WTC11 (cell line): ENCODE data around the gene CACNA1C. TPM values are rescaled to one million over a fixed set of nuclear protein-coding genes. Genes with fewer than 3 reads are reported as not detected.

Experiments used
- ATAC-seq: fragments of 200-7000 bp; cut with Tn5 transposase; 2 replicates; pipeline ENCODE4 v1.10.0; 2021; ENCODE audit warnings: mild to moderate bottlenecking, moderate library complexity
- CTCF ChIA-PET: fragments of 300-600 bp; sonication (Branson Sonifier 250); formaldehyde crosslinking; loops from one replicate; lab custom pipeline; 2021; ENCODE audit warnings: antibody characterized with exemption; lab: Charles Lee
- POLR2A ChIA-PET: fragments of 350-600 bp; sonication (Branson Sonifier 250); formaldehyde crosslinking; loops from one replicate; lab custom pipeline; 2021; ENCODE audit warnings: antibody characterized with exemption; lab: Charles Lee
- DNase-seq: peaks from one replicate; pipeline ENCODE4 v3.0.0; 2021; ENCODE audit warnings: low spot score
- H3K27ac Mint-ChIP-seq: 2 replicates; pipeline ENCODE4 v1.8.0; 2021; ENCODE audit warnings: mixed read lengths
- H3K27me3 Mint-ChIP-seq: 2 replicates; pipeline ENCODE4 v1.8.0; 2021; ENCODE audit warnings: low read depth, mild to moderate bottlenecking, moderate library complexity, mixed read lengths
- H3K36me3 Mint-ChIP-seq: 2 replicates; pipeline ENCODE4 v1.8.0; 2021; ENCODE audit warnings: mixed read lengths
- H3K4me1 Mint-ChIP-seq: 2 replicates; pipeline ENCODE4 v1.8.0; 2022; ENCODE audit warnings: mixed read lengths
- H3K4me3 Mint-ChIP-seq: 2 replicates; pipeline ENCODE4 v1.8.0; 2021; ENCODE audit warnings: mild to moderate bottlenecking, moderate library complexity, mixed read lengths
- H3K9me3 Mint-ChIP-seq: 2 replicates; pipeline ENCODE4 v1.8.0; 2021; ENCODE audit warnings: mixed read lengths
- CREM ChIP-seq: sonication (generic); formaldehyde crosslinking; IDR thresholded peaks from 2 replicates; pipeline ENCODE4 v1.8.1; 2022; ENCODE audit warnings: mild to moderate bottlenecking, missing genetic modification reagents, moderate library complexity
- ELF4 ChIP-seq: sonication (generic); formaldehyde crosslinking; IDR thresholded peaks from 2 replicates; pipeline ENCODE4 v1.8.1; 2022; ENCODE audit warnings: low read depth, mild to moderate bottlenecking, moderate library complexity, missing genetic modification reagents
- FOXJ3 ChIP-seq: sonication (generic); formaldehyde crosslinking; IDR thresholded peaks from 2 replicates; pipeline ENCODE4 v1.9.0; 2021; ENCODE audit warnings: missing genetic modification reagents, mild to moderate bottlenecking, borderline replicate concordance
- FOXP4 ChIP-seq: sonication (generic); formaldehyde crosslinking; IDR thresholded peaks from 2 replicates; pipeline ENCODE4 v1.8.0; 2022; ENCODE audit warnings: mild to moderate bottlenecking, missing genetic modification reagents
- GRHL2 ChIP-seq: fragments of 250-450 bp; sonication (Bioruptor Pico); IDR thresholded peaks from 2 replicates; pipeline ENCODE4 v1.8.0; 2022; ENCODE audit warnings: mild to moderate bottlenecking, moderate library complexity; ENCODE audit not compliant: insufficient replicate concordance, severe bottlenecking
- HMGA2 ChIP-seq: fragments of 250-450 bp; sonication (Bioruptor Pico); IDR thresholded peaks from 2 replicates; pipeline ENCODE4 v1.4.0; 2021; ENCODE audit warnings: mild to moderate bottlenecking, moderate library complexity
- JAZF1 ChIP-seq: fragments of 250-450 bp; sonication (Bioruptor Pico); IDR thresholded peaks from 2 replicates; pipeline ENCODE4 v1.9.0; 2021; ENCODE audit warnings: moderate library complexity, mild to moderate bottlenecking, inconsistent platforms
- JUN ChIP-seq: sonication (generic); formaldehyde crosslinking; IDR thresholded peaks from 2 replicates; pipeline ENCODE4 v1.8.0; 2023; ENCODE audit warnings: mild to moderate bottlenecking, missing genetic modification reagents
- MYBL2 ChIP-seq: sonication (generic); formaldehyde crosslinking; IDR thresholded peaks from 2 replicates; pipeline ENCODE4 v1.8.1; 2023; ENCODE audit warnings: mild to moderate bottlenecking, moderate library complexity, missing genetic modification reagents
- NFATC4 ChIP-seq: fragments of 250-450 bp; sonication (Bioruptor Pico); IDR thresholded peaks from 2 replicates; pipeline ENCODE4 v1.9.0; 2021; ENCODE audit warnings: mild to moderate bottlenecking
- NR2C2 ChIP-seq: sonication (generic); formaldehyde crosslinking; IDR thresholded peaks from 2 replicates; pipeline ENCODE4 v1.8.0; 2022; ENCODE audit warnings: mild to moderate bottlenecking, missing genetic modification reagents
- PRDM15 ChIP-seq: sonication (generic); formaldehyde crosslinking; IDR thresholded peaks from 2 replicates; pipeline ENCODE4 v1.8.0; 2022; ENCODE audit warnings: missing genetic modification reagents
- TCF7 ChIP-seq: sonication (generic); formaldehyde crosslinking; IDR thresholded peaks from 2 replicates; pipeline ENCODE4 v1.8.0; 2022; ENCODE audit warnings: mild to moderate bottlenecking, low read depth, missing genetic modification reagents, moderate library complexity
- TEAD1 ChIP-seq: sonication (generic); formaldehyde crosslinking; IDR thresholded peaks from 2 replicates; pipeline ENCODE4 v1.8.0; 2022; ENCODE audit warnings: mild to moderate bottlenecking, missing genetic modification reagents
- ZNF121 ChIP-seq: sonication (generic); formaldehyde crosslinking; IDR thresholded peaks from 2 replicates; pipeline ENCODE4 v1.8.0; 2023; ENCODE audit warnings: missing genetic modification reagents
- ZNF263 ChIP-seq: sonication (generic); formaldehyde crosslinking; IDR thresholded peaks from 2 replicates; pipeline ENCODE4 v1.8.1; 2022; ENCODE audit warnings: low read depth, mild to moderate bottlenecking, moderate library complexity, missing genetic modification reagents
- ZNF396 ChIP-seq: fragments of 250-450 bp; sonication (Bioruptor Pico); IDR thresholded peaks from 2 replicates; pipeline ENCODE4 v1.8.0; 2021; ENCODE audit warnings: mild to moderate bottlenecking, moderate library complexity, borderline replicate concordance
- total RNA-seq: library from RNA; stranded (reverse); gene quantifications from 3 replicates; pipeline ENCODE4 v1.2.3, GENCODE V29; 2021
- TF ChIP-seq, protein P1 (sequence below): fragments of 200-600 bp; IDR thresholded peaks from 2 replicates; pipeline ENCODE4 v1.8.0; 2022; ENCODE audit warnings: antibody characterized with exemption
- TF ChIP-seq, protein P2 (sequence below): fragments of 250-450 bp; sonication (Bioruptor Pico); IDR thresholded peaks from 2 replicates; pipeline ENCODE4 v1.9.0; 2021; ENCODE audit warnings: mild to moderate bottlenecking
- TF ChIP-seq, protein P3 (sequence below): sonication (generic); formaldehyde crosslinking; IDR thresholded peaks from 2 replicates; pipeline ENCODE4 v1.8.0; 2023; ENCODE audit warnings: mild to moderate bottlenecking, missing genetic modification reagents

CACNA1C gene
- total RNA-seq, 1 experiment from 2014 or later = 1.7 TPM

DNA sequence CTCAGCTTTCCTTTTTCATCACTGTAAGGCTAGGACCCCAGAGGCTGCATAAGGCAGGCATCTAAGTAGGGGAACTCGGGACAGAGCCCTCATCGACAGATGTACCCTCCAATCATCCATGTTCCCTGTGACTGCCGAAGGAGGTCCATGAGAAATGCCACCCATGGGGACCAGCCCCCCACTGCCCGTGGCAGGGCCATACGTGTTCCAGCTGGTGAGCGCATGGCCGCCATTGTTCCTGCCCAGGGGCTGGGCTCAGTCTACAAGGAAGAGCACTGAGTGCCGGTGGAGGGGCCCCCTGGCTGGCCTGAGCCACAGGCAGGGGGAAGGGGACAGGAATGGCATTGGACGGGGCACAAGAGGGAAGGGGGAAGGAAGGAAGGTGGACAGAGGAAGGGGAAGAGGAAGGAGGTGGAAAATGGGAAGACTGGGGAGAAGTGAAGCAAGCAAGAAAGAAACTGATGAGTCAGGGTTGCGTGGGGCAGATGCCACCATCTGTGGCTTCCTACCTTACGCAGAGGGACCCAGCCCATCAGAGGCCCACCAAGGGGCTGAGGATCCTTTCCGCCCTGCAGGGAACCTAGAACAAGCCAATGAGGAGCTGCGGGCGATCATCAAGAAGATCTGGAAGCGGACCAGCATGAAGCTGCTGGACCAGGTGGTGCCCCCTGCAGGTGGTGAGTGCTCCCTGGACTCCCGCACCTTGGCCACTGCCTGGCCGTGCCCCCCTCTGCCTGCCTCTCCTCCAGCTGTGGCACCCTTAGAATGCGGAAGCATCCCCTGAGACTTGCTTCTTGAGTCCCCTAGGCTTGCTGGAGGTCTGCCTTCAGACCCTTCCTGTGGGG is 621.4 kb downstream of the CACNA1C start:
- no peaks in the 10 kb centered on the region; the same call in 1 of the 2 replicates for H3K4me1 Mint-ChIP-seq
- ATAC-seq = peak; percentile 75
- no peaks in the 10 kb centered on the region for H3K36me3 Mint-ChIP-seq
- H3K27me3 Mint-ChIP-seq = no peaks in the 10 kb centered on the region
- H3K27ac Mint-ChIP-seq = no peak overlapping the region
- peak; percentile 61 for DNase-seq
- ChIA-PET CTCF (interaction anchor here (0.5 to 3.3 kb wide), 13 partner anchors 9 to 266 kb away, joined by 3 to 14 read pairs (median 3); no protein-coding TSS in a partner anchor), POLR2A (no interaction called here)
- TF ChIP-seq PRDM15 (CRISPR knock-in tag) (peak; percentile 97), ZNF263 (CRISPR knock-in tag) (peak; percentile 75; the same call in 1 of the 2 replicates), ELF4 (no peak)
- TF ChIP-seq, protein P1, sequence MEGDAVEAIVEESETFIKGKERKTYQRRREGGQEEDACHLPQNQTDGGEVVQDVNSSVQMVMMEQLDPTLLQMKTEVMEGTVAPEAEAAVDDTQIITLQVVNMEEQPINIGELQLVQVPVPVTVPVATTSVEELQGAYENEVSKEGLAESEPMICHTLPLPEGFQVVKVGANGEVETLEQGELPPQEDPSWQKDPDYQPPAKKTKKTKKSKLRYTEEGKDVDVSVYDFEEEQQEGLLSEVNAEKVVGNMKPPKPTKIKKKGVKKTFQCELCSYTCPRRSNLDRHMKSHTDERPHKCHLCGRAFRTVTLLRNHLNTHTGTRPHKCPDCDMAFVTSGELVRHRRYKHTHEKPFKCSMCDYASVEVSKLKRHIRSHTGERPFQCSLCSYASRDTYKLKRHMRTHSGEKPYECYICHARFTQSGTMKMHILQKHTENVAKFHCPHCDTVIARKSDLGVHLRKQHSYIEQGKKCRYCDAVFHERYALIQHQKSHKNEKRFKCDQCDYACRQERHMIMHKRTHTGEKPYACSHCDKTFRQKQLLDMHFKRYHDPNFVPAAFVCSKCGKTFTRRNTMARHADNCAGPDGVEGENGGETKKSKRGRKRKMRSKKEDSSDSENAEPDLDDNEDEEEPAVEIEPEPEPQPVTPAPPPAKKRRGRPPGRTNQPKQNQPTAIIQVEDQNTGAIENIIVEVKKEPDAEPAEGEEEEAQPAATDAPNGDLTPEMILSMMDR = peak; percentile 38; the same call in 1 of the 2 replicates
- no peak overlapping the region for H3K4me3 Mint-ChIP-seq
- H3K9me3 Mint-ChIP-seq = no peaks in the 10 kb centered on the region

DNA sequence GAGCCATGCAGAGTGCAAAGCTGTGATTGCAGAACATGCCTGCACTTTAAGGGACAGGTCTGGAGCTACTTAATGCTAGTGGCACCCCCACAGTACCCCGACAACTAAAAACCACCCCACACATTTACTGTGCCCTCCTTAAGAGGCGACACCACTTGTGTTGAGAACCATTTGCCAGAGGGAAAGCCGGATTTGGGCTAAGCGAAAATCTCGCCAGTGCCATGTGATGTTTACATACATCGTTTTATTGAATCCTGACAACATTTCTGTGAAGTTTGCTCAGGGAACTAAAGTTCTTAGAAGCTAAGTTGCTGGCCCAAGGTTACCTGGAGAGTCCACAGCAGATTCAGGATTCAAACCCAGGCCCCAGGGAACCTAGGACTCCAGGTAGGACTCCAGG is 623.0 kb downstream of the CACNA1C start:
- ATAC-seq (no peak), DNase-seq (no peak)
- no peak overlapping the region for H3K27ac Mint-ChIP-seq

More for the DNA sequence above, 623.0 kb downstream of the CACNA1C start:
- no peaks in the 10 kb centered on the region for H3K9me3 Mint-ChIP-seq
- CTCF ChIA-PET = interaction anchor here (1.4 kb wide), 1 partner anchor 51 kb away, joined by 4 read pairs; no protein-coding TSS in a partner anchor
- H3K4me3 Mint-ChIP-seq = no peak overlapping the region
- H3K4me1 Mint-ChIP-seq = no peaks in the 10 kb centered on the region; the same call in 1 of the 2 replicates
- H3K27me3 Mint-ChIP-seq = no peaks in the 10 kb centered on the region
- H3K36me3 Mint-ChIP-seq = no peaks in the 10 kb centered on the region
- TF ChIP-seq, protein P2, sequence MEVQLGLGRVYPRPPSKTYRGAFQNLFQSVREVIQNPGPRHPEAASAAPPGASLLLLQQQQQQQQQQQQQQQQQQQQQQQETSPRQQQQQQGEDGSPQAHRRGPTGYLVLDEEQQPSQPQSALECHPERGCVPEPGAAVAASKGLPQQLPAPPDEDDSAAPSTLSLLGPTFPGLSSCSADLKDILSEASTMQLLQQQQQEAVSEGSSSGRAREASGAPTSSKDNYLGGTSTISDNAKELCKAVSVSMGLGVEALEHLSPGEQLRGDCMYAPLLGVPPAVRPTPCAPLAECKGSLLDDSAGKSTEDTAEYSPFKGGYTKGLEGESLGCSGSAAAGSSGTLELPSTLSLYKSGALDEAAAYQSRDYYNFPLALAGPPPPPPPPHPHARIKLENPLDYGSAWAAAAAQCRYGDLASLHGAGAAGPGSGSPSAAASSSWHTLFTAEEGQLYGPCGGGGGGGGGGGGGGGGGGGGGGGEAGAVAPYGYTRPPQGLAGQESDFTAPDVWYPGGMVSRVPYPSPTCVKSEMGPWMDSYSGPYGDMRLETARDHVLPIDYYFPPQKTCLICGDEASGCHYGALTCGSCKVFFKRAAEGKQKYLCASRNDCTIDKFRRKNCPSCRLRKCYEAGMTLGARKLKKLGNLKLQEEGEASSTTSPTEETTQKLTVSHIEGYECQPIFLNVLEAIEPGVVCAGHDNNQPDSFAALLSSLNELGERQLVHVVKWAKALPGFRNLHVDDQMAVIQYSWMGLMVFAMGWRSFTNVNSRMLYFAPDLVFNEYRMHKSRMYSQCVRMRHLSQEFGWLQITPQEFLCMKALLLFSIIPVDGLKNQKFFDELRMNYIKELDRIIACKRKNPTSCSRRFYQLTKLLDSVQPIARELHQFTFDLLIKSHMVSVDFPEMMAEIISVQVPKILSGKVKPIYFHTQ = no peak
- TF ChIP-seq TCF7 (CRISPR knock-in tag) (no peak), FOXP4 (CRISPR knock-in tag) (no peak), ZNF396 (CRISPR knock-in tag) (no peak), HMGA2 (CRISPR knock-in tag) (no peak), MYBL2 (CRISPR knock-in tag) (no peak), CREM (CRISPR knock-in tag) (no peak), NFATC4 (no peak), GRHL2 (CRISPR knock-in tag) (no peak), JAZF1 (CRISPR knock-in tag) (no peak), JUN (CRISPR knock-in tag) (no peak), ELF4 (no peak), FOXJ3 (CRISPR knock-in tag) (no peak), NR2C2 (CRISPR knock-in tag) (no peak), ZNF121 (CRISPR knock-in tag) (no peak), TEAD1 (no peak)
- TF ChIP-seq, protein P3, sequence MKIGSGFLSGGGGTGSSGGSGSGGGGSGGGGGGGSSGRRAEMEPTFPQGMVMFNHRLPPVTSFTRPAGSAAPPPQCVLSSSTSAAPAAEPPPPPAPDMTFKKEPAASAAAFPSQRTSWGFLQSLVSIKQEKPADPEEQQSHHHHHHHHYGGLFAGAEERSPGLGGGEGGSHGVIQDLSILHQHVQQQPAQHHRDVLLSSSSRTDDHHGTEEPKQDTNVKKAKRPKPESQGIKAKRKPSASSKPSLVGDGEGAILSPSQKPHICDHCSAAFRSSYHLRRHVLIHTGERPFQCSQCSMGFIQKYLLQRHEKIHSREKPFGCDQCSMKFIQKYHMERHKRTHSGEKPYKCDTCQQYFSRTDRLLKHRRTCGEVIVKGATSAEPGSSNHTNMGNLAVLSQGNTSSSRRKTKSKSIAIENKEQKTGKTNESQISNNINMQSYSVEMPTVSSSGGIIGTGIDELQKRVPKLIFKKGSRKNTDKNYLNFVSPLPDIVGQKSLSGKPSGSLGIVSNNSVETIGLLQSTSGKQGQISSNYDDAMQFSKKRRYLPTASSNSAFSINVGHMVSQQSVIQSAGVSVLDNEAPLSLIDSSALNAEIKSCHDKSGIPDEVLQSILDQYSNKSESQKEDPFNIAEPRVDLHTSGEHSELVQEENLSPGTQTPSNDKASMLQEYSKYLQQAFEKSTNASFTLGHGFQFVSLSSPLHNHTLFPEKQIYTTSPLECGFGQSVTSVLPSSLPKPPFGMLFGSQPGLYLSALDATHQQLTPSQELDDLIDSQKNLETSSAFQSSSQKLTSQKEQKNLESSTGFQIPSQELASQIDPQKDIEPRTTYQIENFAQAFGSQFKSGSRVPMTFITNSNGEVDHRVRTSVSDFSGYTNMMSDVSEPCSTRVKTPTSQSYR (CRISPR knock-in tag) = no peak
- POLR2A ChIA-PET = no interaction called here
